Lung (tissue), 12 donors: ENCODE results near the gene BSG. TPM values are rescaled to one million over a fixed set of nuclear protein-coding genes. Genes with fewer than 3 reads are reported as not detected.
"Not testable (repeated sequence)": the region's sequence is repeated elsewhere in the genome, so short reads cannot be mapped to it uniquely, and the experiment has no call there.

Source experiments
- ATAC-seq: fragments of 200-7000 bp; cut with Tn5 transposase; one replicate; pipeline ENCODE4 v1.9.1; 2020; ENCODE audit warnings: moderate number of reproducible peaks; ENCODE audit not compliant: insufficient read depth, low FRiP score
- DNase-seq, 3 donors: peaks; one replicate each; pipeline ENCODE4 v3.0.0-alpha.2; 2013 to 2017
- H3K27ac ChIP-seq, 2 donors: one replicate each; pipeline ENCODE4 v1.5.1; 2013; ENCODE audit warnings: mild to moderate bottlenecking in 2 of 2, moderate library complexity in 2 of 2, control low read depth in 1 of 2, inconsistent platforms in 1 of 2, low read depth in 1 of 2, low read length in 1 of 2
- H3K27me3 ChIP-seq, 3 donors: one replicate each; pipeline ENCODE4 v1.5.1; 2013; ENCODE audit warnings: low read length in 2 of 3; ENCODE audit not compliant: control insufficient read depth in 3 of 3, insufficient read depth in 3 of 3
- H3K36me3 ChIP-seq, 4 donors: one replicate each; pipeline ENCODE4 v1.5.1; 2013; ENCODE audit warnings: low read length in 4 of 4, mild to moderate bottlenecking in 1 of 4, moderate library complexity in 1 of 4; ENCODE audit not compliant: control insufficient read depth in 4 of 4, insufficient read depth in 4 of 4
- H3K4me1 ChIP-seq, 5 donors: one replicate each; pipeline ENCODE4 v1.5.1; 2013; ENCODE audit warnings: low read length in 5 of 5, mild to moderate bottlenecking in 2 of 5, moderate library complexity in 1 of 5; ENCODE audit not compliant: control insufficient read depth in 5 of 5, insufficient read depth in 5 of 5
- H3K4me3 ChIP-seq: one replicate; pipeline ENCODE4 v1.5.1; 2013; ENCODE audit warnings: mild to moderate bottlenecking, control low read depth, moderate library complexity
- H3K9ac ChIP-seq, 2 donors: one replicate each; pipeline ENCODE4 v1.5.1; 2013; ENCODE audit warnings: low read length in 2 of 2, control low read depth in 1 of 2; ENCODE audit not compliant: insufficient read depth in 1 of 2
- H3K9me3 ChIP-seq, 4 donors: one replicate each; pipeline ENCODE4 v1.5.1; 2013; ENCODE audit warnings: low read length in 3 of 4, mild to moderate bottlenecking in 1 of 4, moderate library complexity in 1 of 4; ENCODE audit not compliant: control insufficient read depth in 4 of 4, insufficient read depth in 3 of 4
- CTCF ChIP-seq: IDR thresholded peaks from 2 replicates; pipeline ENCODE4 v1.5.1; 2012; ENCODE audit warnings: mild to moderate bottlenecking; ENCODE audit errors: control extremely low read depth, extremely low read depth
- WGBS, 2 donors: extraction: QIAGEN DNeasy Blood & Tissue Kit; methylation state at CpG; one replicate each; pipeline ENCODE4 v1.1.7; 2013; 5-methylcytosine and 5-hydroxymethylcytosine counted together
- polyA plus RNA-seq, 2 donors: library from polyadenylated mRNA; stranded (reverse); fragments of 200-250 nt; gene quantifications; one replicate each; pipeline ENCODE4 v1.2.1, GENCODE V29; 2013
- total RNA-seq, 2 donors: library from RNA; depleted of rRNA in 1 of 2; stranded (reverse); fragments of >200 nt in 1 of 2; gene quantifications; one replicate each; pipeline ENCODE4 v1.2.1, GENCODE V29; 2014 to 2021
- donor health status: control.
- donor health status: control.
- donor health status: Bipolar disorder and iron deficiency.
- donor health status: healthy.
- donor health status: DM: yes; HTN: yes; CAD: no.

BSG gene
- total and polyA plus RNA-seq, 4 donors: 239 to 416 (median 355) TPM

GRCh38 chr19:604355-604754 is 32.0 kb downstream of the BSG start:
- no peak for ATAC-seq
- no peak overlapping the region for H3K27ac ChIP-seq
- no peaks in the 10 kb centered on the region for H3K27me3 ChIP-seq
- no peak for DNase-seq
- WGBS, 2 donors: 82 to 93% methylated on average over 11 of the region's 11 CpGs
- H3K9me3 ChIP-seq: no peaks in the 10 kb centered on the region
- no peaks in the 10 kb centered on the region for H3K36me3 ChIP-seq
- H3K9ac ChIP-seq: no peak overlapping the region
- peaks cover 0 to 10% (median 0%) of the 10 kb centered on the region in 5 donors for H3K4me1 ChIP-seq
- H3K4me3 ChIP-seq: no peak overlapping the region
- no peak for TF ChIP-seq CTCF

GRCh38 chr19:605061-605971 is 32.9 kb downstream of the BSG start:
- peaks cover 0 to 16% (median 0%) of the 10 kb centered on the region in 5 donors for H3K4me1 ChIP-seq
- not testable (repeated sequence) for H3K4me3 ChIP-seq, H3K27me3 ChIP-seq, DNase-seq, H3K9ac ChIP-seq, H3K9me3 ChIP-seq, ATAC-seq, H3K27ac ChIP-seq, H3K36me3 ChIP-seq
- 66 to 87% methylated on average over 23 to 28 of the region's 34 CpGs for WGBS, 2 donors

GRCh38 chr19:607301-608154 is 35.1 kb downstream of the BSG start:
- H3K4me3 ChIP-seq: no peak overlapping the region
- H3K4me1 ChIP-seq: peaks cover 0 to 17% (median 3%) of the 10 kb centered on the region in 5 donors
- no peaks in the 10 kb centered on the region for H3K36me3 ChIP-seq
- H3K27ac ChIP-seq: no peak overlapping the region
- TF ChIP-seq CTCF: no peak
- no peak for DNase-seq
- WGBS, 2 donors: 80 to 84% methylated on average over 28 to 30 of the region's 30 CpGs
- H3K27me3 ChIP-seq: no peaks in the 10 kb centered on the region
- no peak overlapping the region for H3K9ac ChIP-seq
- H3K9me3 ChIP-seq: peaks cover 0 to 2% (median 0%) of the 10 kb centered on the region in 4 donors
- ATAC-seq: no peak
